BJ (cell line): ENCODE measurements around the gene TXN. TPM values are rescaled to one million over a fixed set of nuclear protein-coding genes. Genes with fewer than 3 reads are reported as not detected.

Experiments used
- CTCF ChIA-PET: fragments of 350-600 bp; formaldehyde crosslinking; extraction: SDS; loops from one replicate; lab custom pipeline; 2021; ENCODE audit warnings: antibody characterized with exemption, inconsistent platforms; lab: Yijun Ruan, JAX
- POLR2A ChIA-PET: fragments of 300-600 bp; sonication (Branson Sonifier 250); formaldehyde crosslinking; extraction: SDS; loops from one replicate; lab custom pipeline; 2021; ENCODE audit warnings: antibody characterized with exemption; lab: Charles Lee
- DNase-seq: peaks from one replicate; pipeline ENCODE4 v3.0.0-alpha.2; 2011; ENCODE audit warnings: low read depth
- H3K27me3 ChIP-seq: 2 replicates; pipeline ENCODE4 v1.6.0; 2011; ENCODE audit warnings: low read length; ENCODE audit not compliant: control insufficient read depth, insufficient read depth
- H3K36me3 ChIP-seq: 2 replicates; pipeline ENCODE4 v1.5.1; 2011; ENCODE audit warnings: low read length; ENCODE audit not compliant: control insufficient read depth, insufficient read depth
- H3K4me3 ChIP-seq: 2 replicates; pipeline ENCODE4 v1.5.1; 2011; ENCODE audit warnings: low read depth, mild to moderate bottlenecking, control low read depth, low read length
- polyA plus RNA-seq: library from polyadenylated mRNA; depleted of rRNA; stranded (reverse); fragments of >200 nt; gene quantifications from 2 replicates; pipeline ENCODE4 v1.2.3, GENCODE V29; 2011
- TF ChIP-seq, protein P1 (sequence below): IDR thresholded peaks from 2 replicates; pipeline ENCODE4 v1.5.1; 2011; ENCODE audit warnings: low read depth, mild to moderate bottlenecking, control low read depth, inconsistent platforms, low read length, moderate library complexity; ENCODE audit not compliant: insufficient read depth

TXN gene
- polyA plus RNA-seq, 1 experiment, result 290 TPM

DNA sequence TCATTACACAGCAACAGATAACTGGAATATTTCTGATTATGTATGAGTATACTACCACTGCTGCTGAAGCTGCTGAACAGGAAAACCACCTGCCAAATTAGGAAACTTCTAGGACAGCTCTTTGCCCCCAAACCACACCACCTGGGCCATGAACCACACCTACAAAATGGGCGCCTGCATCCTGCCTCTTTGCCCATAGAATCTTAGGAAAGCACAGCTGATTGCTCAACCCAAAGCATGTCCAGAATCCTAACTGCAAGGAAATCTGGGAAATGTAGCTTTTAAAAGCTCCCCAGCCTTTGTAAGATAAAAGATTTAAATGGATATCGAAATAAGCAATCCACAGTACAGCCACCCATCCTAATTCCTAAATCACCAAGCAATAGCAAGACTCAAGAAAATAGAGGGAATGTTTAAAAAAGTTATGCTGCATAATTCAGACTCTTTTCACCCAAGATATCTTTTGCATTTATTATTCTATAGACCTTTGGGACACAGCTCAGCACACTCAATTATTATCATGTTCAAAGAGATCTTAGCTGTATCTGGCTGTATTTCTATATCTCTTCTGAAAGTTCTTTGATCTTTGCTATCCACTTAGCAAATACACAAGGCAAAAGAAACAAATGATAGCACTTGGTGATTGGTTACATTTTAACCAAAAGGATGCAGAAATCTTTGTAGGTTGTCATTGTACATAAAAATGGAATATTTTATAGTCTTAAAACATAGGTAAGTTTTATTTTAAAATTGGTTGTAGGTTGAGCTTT lies 41.5 kb downstream of the TXN start:
- H3K27me3 ChIP-seq, result no peaks in the 10 kb centered on the region
- H3K4me3 ChIP-seq, result no peak overlapping the region
- ChIA-PET CTCF (interaction anchor here (1.0 to 10.2 kb wide), 3 partner anchors 11 to 31 kb away, joined by 3 to 166 read pairs (median 8); no protein-coding TSS in a partner anchor), POLR2A (interaction anchor here (0.6 kb wide), 1 partner anchor 22 kb away, joined by 3 read pairs; no protein-coding TSS in a partner anchor)
- DNase-seq, result no peak
- H3K36me3 ChIP-seq, result no peaks in the 10 kb centered on the region
- TF ChIP-seq, protein P1, sequence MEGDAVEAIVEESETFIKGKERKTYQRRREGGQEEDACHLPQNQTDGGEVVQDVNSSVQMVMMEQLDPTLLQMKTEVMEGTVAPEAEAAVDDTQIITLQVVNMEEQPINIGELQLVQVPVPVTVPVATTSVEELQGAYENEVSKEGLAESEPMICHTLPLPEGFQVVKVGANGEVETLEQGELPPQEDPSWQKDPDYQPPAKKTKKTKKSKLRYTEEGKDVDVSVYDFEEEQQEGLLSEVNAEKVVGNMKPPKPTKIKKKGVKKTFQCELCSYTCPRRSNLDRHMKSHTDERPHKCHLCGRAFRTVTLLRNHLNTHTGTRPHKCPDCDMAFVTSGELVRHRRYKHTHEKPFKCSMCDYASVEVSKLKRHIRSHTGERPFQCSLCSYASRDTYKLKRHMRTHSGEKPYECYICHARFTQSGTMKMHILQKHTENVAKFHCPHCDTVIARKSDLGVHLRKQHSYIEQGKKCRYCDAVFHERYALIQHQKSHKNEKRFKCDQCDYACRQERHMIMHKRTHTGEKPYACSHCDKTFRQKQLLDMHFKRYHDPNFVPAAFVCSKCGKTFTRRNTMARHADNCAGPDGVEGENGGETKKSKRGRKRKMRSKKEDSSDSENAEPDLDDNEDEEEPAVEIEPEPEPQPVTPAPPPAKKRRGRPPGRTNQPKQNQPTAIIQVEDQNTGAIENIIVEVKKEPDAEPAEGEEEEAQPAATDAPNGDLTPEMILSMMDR, result no peak

- ChIA-PET POLR2A (no interaction called here), CTCF (interaction anchor here (0.8 to 10.2 kb wide), 4 partner anchors 10 to 30 kb away, joined by 3 to 166 read pairs (median 6); no protein-coding TSS in a partner anchor)
- H3K4me3 ChIP-seq, result no peak overlapping the region
- TF ChIP-seq, protein P1, result no peak
- no peaks in the 10 kb centered on the region for H3K36me3 ChIP-seq
- no peak for DNase-seq
- H3K27me3 ChIP-seq, result no peaks in the 10 kb centered on the region; the same call in 1 of the 2 replicates
These were observed 42.2 kb downstream of the TXN start for GRCh38 chr9:110214090-110214489.

DNA sequence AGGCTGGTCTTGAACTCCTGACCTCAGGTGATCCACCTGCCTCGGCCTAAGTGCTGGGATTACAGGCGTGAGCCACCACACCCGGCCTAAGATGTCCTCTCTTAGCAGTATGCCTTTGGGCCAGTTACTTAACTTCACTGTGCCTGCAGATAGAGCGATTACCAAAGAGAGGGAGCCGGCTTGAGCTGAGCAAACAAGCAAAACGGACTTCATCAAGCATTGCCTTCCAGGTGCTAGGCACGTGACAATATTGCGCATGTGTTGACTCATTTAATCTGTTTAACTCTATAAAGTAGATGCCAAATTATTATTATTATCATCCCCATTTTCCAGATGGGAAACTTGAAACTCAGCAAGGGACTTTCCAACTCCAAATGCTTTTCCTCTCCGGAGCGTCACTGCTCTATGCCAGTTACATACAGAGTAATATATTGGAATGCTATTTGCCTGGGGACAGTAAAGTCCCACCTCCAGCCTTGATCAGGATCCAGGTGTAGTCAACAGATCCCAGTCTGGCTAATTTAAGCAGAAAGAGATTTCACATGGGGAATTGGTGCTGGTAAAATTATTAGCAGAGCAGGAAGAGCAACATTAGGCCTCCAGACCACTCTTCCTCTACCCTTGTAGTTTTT lies 42.8 kb downstream of the TXN start:
- TF ChIP-seq, protein P1, result no peak
- no peak overlapping the region for H3K4me3 ChIP-seq
- DNase-seq, result no peak
- ChIA-PET CTCF (interaction anchor here (0.8 to 10.2 kb wide), 3 partner anchors 14 to 29 kb away, joined by 3 to 166 read pairs (median 3); no protein-coding TSS in a partner anchor), POLR2A (no interaction called here)
- no peaks in the 10 kb centered on the region; the same call in 1 of the 2 replicates for H3K27me3 ChIP-seq
- no peaks in the 10 kb centered on the region for H3K36me3 ChIP-seq

DNA sequence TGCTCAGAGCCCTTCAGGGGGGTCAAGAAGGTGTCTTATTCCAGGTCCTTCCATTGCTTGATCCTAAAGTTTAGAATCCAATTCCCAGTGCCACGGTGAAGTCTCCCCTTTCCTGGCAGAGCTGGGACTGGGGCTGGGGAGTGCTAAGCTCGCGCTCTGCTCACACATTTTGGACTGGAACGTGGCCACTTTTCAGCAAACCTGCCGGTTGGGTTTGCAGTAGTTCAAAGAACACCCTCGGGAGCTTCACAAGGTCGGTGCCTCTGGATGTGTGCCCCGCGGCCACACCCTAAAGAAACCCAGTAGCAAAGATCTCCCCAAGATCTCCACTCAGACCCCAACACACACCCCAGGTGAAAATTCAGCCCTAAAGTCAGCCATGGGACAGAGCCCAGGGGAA lies 48.3 kb downstream of the TXN start, which contains the start of gene C9orf152:
Gene C9orf152, minus strand, starts transcription at position 129 of the 400 bp plus-strand sequence. CDS start 580 bp downstream, outside the sequence.
- H3K36me3 ChIP-seq, result no peaks in the 10 kb centered on the region
- H3K27me3 ChIP-seq, result peaks cover 6% of the 10 kb centered on the region
- ChIA-PET CTCF (interaction anchor here (4.4 kb wide), 1 partner anchor 9 kb away, joined by 21 read pairs; no protein-coding TSS in a partner anchor), POLR2A (no interaction called here)
- H3K4me3 ChIP-seq, result no peak within 1 kb of the TSS
- TF ChIP-seq, protein P1, result no peak
- DNase-seq, result no peak
